Head of caudate nucleus (tissue), 42 donors: ENCODE data around the gene NDUFS4.
"Not testable (repeated sequence)": the region's sequence is repeated elsewhere in the genome, so short reads cannot be mapped to it uniquely, and the experiment has no call there.

ENCODE experiments used
- DNase-seq, 42 donors: peaks; one replicate each; pipeline versions ENCODE4 v3.0.0 to v3.0.0-alpha.2; 2020 to 2021; ENCODE audit warnings: mixed read lengths in 7 of 42
- intact Hi-C: fragments of 100-400 bp; cut with DNase I; formaldehyde crosslinking; loops from one replicate; pipeline ENCODE4 v1.15.0; 2022

Gene NDUFS4

GRCh38 chr5:53560506-53561191 lies at the start of gene NDUFS4:
Gene NDUFS4 (plus strand): TSS chr5:53560639. CDS start chr5:53560663, 24 bp downstream.
- DNase-seq = peak; percentile 79 to 96 (median 90)
- intact Hi-C loops = no loop called here

DNA sequence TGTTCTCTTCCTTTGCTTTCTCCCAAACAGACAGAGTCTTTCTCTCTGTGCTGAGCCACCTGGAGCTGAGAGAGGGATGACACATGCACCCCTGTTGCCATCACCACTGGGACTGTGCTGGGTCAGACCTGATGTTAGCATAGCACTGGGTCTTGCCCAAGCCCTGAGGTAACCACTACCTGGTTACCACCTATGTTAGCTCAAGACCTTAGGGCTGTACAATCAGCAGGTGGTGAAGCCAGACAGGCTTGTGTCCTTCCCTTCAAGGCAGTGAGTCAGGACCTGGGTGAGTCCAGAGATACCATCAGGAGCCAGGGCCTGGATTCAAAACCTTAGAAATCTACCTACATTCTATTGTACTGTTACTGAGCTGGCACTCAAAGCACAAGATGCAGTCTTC lies 47.9 kb upstream of the NDUFS4 start:
- no peak for DNase-seq
- intact Hi-C loops = no loop called here

GRCh38 chr5:53515988-53516387 lies 44.5 kb upstream of the NDUFS4 start:
- no peak for DNase-seq
- intact Hi-C loops = no loop called here

DNA sequence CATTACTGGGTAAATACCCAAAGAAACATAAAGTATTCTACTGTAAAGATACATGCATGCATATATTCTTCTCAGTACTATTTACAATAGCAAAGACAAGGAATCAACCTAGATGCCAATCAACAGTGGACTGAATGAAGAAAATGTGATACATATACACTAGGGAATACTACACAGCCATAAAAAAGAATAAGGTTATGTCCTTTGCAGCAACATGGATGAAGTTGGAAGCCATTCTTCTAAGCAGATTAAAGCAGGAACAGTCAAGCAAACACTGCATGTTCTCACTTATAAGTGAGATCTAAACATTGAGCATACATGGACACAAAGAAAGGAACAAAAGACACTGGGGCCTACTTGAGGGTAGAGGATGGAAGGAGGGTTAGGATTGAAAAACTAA lies 39.6 kb upstream of the NDUFS4 start:
- no peak for DNase-seq
- intact Hi-C loops = no loop called here

- intact Hi-C loops = no loop called here
- DNase-seq = no peak
These were observed 22.7 kb upstream of the NDUFS4 start for GRCh38 chr5:53537711-53538110.

DNA sequence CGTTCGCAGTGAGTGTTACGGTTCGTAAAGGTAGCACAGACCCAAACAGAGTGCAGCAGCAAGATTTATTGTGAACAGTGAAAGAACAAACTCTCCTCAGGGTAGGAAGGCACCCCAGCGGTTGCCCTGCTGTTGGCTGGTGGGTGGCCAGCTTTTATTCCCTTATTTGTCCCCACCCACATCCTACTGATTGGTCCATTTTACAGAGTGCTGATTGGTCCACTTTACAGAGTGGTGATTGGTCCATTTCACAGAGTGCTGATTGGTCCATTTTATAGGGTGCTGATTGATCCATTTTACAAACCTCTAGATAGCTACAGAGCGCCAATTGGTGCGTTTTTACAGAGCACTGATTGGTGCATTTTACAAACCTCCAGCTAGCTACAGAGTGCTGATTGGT lies 19.7 kb upstream of the NDUFS4 start:
- DNase-seq, intact Hi-C loops: not testable (repeated sequence)

DNA sequence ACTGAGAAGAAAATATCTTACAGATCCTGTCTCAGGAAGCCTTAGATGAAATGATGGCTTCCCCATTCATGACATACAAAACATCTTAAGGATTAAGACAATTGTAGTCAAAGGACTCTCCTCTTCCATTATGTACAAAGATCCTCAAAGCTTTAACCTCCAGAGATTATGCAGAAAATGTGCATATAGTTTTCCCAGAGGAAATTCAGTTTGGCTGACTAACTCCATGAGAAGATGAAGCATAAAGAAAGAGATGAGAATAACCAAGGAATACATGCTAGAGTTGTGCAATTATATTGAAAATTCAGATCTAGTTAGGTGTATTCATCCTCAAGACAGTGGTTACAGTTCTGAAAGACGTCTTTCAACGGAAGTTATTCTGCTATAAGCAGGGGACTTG lies 18.6 kb upstream of the NDUFS4 start:
- no peak for DNase-seq
- intact Hi-C loops = no loop called here

GRCh38 chr5:53542926-53543325 lies 17.5 kb upstream of the NDUFS4 start:
- intact Hi-C loops = no loop called here
- no peak for DNase-seq

DNA sequence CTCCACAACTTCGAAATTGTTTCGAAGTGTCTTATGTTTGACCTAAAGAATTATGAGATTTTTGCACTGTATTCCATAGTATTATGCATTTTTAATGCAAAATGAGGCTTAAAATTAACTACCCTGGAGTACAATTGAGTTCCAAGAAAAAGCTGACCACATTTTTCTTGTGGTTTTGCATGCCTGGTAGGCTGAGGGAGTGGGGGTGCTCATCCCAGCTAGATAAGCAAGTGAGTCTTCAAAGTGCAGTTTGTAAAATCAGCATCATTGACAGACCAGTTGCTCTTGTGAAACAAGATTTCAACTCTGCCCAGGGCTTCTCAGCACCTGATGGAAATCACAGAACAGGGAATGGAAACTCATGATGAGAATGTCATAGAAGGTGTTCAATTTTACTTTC lies 17.0 kb upstream of the NDUFS4 start:
- no peak for DNase-seq
- intact Hi-C loops = no loop called here

GRCh38 chr5:53545744-53546143 lies 14.7 kb upstream of the NDUFS4 start:
- intact Hi-C loops = no loop called here
- DNase-seq = no peak

GRCh38 chr5:53547226-53547625 lies 13.2 kb upstream of the NDUFS4 start:
- intact Hi-C loops = no loop called here
- no peak for DNase-seq

DNA sequence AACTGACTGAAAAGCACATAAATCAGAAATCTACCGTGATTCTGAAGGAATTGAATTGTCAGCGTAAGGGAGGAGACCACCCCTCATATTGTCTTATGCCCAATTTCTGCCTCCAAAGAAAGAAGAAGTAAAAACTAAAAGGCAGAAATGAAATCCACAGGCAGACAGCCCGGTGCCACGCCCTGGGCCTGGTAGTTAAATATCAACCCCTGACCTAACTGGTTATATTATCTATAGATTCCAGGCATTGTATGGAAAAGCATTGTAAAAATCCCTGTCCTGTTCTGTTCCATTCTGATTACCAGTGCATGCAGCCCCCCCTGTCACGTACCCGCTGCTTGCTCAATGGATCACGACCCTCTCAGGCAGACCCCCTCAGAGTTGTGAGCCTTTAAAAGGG lies 11.9 kb upstream of the NDUFS4 start:
- DNase-seq, intact Hi-C loops: not testable (repeated sequence)

- DNase-seq = no peak
- intact Hi-C loops = loop anchor here (10.0 kb wide), 1 partner anchor 65 kb away; the partner anchor contains the start of gene FST
These were observed 10.6 kb upstream of the NDUFS4 start for GRCh38 chr5:53549792-53550191.

DNA sequence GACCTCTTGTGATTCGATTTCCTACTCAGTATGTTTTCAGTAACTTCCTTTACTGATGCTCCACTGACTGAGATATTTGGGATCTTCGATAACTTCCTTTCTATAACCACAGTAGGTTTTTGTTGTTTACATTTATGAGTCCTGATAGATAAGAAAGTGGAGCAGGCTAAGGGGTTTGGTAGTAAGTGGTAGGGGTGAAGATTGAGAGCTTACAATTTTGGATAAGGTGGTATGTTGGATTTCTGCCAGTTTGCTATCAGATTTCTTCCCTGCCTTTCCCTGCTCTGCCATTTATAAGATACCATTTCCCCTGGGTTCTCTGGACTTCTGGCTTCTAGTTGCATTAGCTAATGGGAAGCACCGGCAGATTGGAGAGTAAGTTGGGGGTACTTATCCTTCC lies 7.9 kb upstream of the NDUFS4 start:
- intact Hi-C loops = loop anchor here (10.0 kb wide), 1 partner anchor 68 kb away; the partner anchor contains the start of gene FST
- no peak for DNase-seq

- intact Hi-C loops = loop anchor here (10.0 kb wide), 1 partner anchor 70 kb away; the partner anchor contains the start of gene FST
These were observed 6.0 kb upstream of the NDUFS4 start for GRCh38 chr5:53554444-53554843.

GRCh38 chr5:53555160-53555559 lies 5.3 kb upstream of the NDUFS4 start:
- intact Hi-C loops = loop anchor here (10.0 kb wide), 1 partner anchor 70 kb away; the partner anchor contains the start of gene FST
- no peak for DNase-seq

More at GRCh38 chr5:53554444-53554843, 6.0 kb upstream of the NDUFS4 start:
- DNase-seq = no peak

DNA sequence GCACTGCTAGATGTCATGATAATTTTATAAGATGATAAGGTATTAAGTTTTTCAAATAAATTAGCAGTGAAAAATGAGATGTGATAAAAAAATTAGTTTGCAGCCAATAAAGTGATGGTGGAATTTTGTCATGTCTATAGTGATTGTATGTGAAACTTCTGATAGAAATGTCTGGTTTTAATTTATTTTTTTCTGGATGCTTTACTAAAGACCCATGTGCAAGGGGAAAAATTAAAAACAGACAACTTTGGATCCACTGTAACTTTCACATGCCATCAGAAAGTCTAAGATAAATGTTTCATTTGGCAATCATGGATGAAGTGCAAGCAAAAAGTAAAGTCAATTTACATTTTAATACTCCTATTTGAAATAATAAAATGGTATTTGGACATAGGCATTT lies 4.4 kb upstream of the NDUFS4 start:
- DNase-seq = no peak
- intact Hi-C loops = loop anchor here (10.0 kb wide), 1 partner anchor 71 kb away; the partner anchor contains the start of gene FST

DNA sequence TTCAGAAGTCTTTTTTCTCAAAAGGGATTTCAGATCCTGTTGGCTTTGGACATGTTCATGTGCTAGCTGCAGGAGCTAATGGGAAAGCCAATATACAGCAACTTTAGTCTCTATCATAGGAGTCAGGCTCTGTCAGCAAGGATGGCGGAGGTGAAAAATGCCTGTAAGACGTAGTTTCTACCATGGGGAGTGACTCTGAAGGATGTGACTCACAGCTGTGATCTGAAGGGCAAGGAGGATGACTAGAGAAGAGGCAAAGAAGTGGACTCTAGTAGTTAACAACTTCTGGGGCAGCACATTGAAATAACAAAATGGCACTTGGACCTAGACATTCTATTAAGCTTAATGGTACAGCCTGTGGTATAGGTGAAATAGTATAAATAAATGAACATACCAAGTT lies 3.1 kb upstream of the NDUFS4 start:
- intact Hi-C loops = loop anchor here (10.0 kb wide), 1 partner anchor 73 kb away; the partner anchor contains the start of gene FST
- DNase-seq = no peak

DNA sequence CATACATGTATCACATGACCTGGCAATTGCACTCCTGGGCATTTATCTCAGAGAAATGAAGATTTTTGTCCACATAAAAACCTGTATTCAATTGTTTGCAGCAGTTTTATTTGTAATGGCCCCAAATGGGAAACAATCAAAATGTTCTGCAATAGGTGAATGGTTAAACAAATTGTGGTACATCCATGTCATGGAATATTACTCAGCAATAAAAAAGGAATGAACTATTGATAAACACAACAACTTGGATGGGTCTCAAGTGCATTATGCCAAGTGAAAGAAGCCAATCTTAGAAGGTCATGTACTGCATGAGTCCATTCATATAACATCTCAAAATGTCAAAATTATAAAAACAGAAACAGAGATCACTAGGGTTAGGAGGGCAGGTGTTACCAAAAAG lies 1.5 kb upstream of the NDUFS4 start:
- DNase-seq = no peak

GRCh38 chr5:53560028-53560427 lies 411 bp upstream of the NDUFS4 start:
- peak in 3 of 42 donors; percentile 3 to 26 (median 15) for DNase-seq
- intact Hi-C loops = no loop called here

More for the DNA sequence above, 1.5 kb upstream of the NDUFS4 start:
- intact Hi-C loops = loop anchor here (10.0 kb wide), 1 partner anchor 74 kb away; the partner anchor contains the start of gene FST

DNA sequence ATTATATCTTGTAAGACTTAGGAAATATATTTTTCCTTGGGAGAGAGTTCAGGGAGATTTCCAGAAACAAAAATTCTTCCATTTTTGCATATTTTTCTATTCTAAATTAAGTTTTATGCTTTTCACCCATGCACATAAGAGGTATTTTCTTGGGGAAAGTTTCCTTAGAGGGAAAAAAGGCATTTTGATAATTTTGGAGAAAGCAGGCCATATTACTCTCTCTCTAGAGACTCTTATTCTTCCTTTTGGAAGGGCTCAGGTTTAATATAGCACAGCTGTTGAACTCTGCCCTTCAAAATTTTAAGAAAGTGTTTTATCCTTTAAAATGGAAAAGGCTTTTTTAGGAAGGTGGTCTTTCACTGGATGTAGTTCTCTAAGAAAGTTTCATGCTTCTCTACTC lies 8.0 kb downstream of the NDUFS4 start:
- no peak for DNase-seq
- intact Hi-C loops = no loop called here
